Measurements from ENCODE around the gene CSMD2.

DNA sequence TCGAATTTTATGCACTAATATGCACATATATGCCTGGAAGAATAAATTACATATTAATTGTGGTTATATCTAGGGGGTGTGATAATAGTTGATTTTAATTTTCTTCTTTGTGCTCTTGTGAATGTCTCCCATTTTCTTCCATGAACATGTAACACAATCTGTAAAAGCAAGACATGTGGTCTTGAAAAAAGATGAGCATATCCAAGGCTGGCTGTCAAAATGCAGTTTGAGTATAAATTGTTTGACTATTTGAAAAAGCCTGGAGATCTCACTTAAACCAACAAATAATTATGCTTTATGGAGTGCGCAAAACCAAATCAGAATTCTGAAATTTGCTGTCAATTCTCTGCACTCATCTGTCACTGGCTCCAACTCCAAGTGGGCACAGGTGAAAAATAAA, 157.3 kb downstream of the CSMD2 start:
- TF ChIP-seq EZH2 (IDR thresholded peaks at IDR 0.05; ENCODE audit: low read depth, low read length, severe bottlenecking) = no peak
- TF ChIP-seq SIN3A (conservative IDR thresholded peaks at IDR 0.05 in 1 of 2, IDR thresholded peaks at IDR 0.05 in 1 of 2; ENCODE audit: low read depth in 1 of 2, low read length in 2 of 2) = no peak
- TF ChIP-seq, protein P1, sequence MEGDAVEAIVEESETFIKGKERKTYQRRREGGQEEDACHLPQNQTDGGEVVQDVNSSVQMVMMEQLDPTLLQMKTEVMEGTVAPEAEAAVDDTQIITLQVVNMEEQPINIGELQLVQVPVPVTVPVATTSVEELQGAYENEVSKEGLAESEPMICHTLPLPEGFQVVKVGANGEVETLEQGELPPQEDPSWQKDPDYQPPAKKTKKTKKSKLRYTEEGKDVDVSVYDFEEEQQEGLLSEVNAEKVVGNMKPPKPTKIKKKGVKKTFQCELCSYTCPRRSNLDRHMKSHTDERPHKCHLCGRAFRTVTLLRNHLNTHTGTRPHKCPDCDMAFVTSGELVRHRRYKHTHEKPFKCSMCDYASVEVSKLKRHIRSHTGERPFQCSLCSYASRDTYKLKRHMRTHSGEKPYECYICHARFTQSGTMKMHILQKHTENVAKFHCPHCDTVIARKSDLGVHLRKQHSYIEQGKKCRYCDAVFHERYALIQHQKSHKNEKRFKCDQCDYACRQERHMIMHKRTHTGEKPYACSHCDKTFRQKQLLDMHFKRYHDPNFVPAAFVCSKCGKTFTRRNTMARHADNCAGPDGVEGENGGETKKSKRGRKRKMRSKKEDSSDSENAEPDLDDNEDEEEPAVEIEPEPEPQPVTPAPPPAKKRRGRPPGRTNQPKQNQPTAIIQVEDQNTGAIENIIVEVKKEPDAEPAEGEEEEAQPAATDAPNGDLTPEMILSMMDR (IDR thresholded peaks at IDR 0.05; ENCODE audit: control extremely low read depth in 1 of 3, insufficient read depth in 1 of 3, low read depth in 1 of 3, low read length in 3 of 3) = no peak
- no peak for TF ChIP-seq RNF2 (IDR thresholded peaks at IDR 0.05; ENCODE audit: borderline replicate concordance, low read depth, low read length, missing control alignments, poor library complexity, severe bottlenecking)
- no peak for TF ChIP-seq SP4 (IDR thresholded peaks at IDR 0.05; ENCODE audit: low read length)
- TF ChIP-seq GTF2F1 (IDR thresholded peaks at IDR 0.05; ENCODE audit: borderline replicate concordance, low read depth, low read length) = no peak
- no peak for TF ChIP-seq PHF8 (conservative IDR thresholded peaks at IDR 0.05; ENCODE audit: low read depth, low read length)
- TF ChIP-seq SRF (IDR thresholded peaks at IDR 0.05; ENCODE audit: low read depth, low read length) = no peak
- no peak for TF ChIP-seq YY1 (IDR thresholded peaks at IDR 0.05; ENCODE audit: low read depth, low read length)
- TF ChIP-seq POLR2A (IDR thresholded peaks at IDR 0.05; ENCODE audit: control extremely low read depth in 1 of 2, low read depth in 2 of 2, low read length in 2 of 2) = no peak
- TF ChIP-seq, protein P2, sequence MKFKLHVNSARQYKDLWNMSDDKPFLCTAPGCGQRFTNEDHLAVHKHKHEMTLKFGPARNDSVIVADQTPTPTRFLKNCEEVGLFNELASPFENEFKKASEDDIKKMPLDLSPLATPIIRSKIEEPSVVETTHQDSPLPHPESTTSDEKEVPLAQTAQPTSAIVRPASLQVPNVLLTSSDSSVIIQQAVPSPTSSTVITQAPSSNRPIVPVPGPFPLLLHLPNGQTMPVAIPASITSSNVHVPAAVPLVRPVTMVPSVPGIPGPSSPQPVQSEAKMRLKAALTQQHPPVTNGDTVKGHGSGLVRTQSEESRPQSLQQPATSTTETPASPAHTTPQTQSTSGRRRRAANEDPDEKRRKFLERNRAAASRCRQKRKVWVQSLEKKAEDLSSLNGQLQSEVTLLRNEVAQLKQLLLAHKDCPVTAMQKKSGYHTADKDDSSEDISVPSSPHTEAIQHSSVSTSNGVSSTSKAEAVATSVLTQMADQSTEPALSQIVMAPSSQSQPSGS (IDR thresholded peaks at IDR 0.05; ENCODE audit: low read length) = no peak
- no peak for TF ChIP-seq RAD21 (IDR thresholded peaks at IDR 0.05 in 1 of 2, conservative IDR thresholded peaks at IDR 0.05 in 1 of 2; ENCODE audit: low read depth in 2 of 2, low read length in 2 of 2)
- TF ChIP-seq MAX (IDR thresholded peaks at IDR 0.05) = no peak
